LNCAP (cell line): ENCODE measurements around the gene CALHM1.

Experiments
- CTCF ChIP-seq: fragments of 450-650 bp; IDR thresholded peaks from 2 replicates; pipeline ENCODE4 v1.5.1; 2017; ENCODE audit warnings: mild to moderate bottlenecking

The CALHM1 gene

GRCh38 chr10:103450201-103450695 lies 8.5 kb downstream of the CALHM1 start:
- no peak for TF ChIP-seq CTCF

DNA sequence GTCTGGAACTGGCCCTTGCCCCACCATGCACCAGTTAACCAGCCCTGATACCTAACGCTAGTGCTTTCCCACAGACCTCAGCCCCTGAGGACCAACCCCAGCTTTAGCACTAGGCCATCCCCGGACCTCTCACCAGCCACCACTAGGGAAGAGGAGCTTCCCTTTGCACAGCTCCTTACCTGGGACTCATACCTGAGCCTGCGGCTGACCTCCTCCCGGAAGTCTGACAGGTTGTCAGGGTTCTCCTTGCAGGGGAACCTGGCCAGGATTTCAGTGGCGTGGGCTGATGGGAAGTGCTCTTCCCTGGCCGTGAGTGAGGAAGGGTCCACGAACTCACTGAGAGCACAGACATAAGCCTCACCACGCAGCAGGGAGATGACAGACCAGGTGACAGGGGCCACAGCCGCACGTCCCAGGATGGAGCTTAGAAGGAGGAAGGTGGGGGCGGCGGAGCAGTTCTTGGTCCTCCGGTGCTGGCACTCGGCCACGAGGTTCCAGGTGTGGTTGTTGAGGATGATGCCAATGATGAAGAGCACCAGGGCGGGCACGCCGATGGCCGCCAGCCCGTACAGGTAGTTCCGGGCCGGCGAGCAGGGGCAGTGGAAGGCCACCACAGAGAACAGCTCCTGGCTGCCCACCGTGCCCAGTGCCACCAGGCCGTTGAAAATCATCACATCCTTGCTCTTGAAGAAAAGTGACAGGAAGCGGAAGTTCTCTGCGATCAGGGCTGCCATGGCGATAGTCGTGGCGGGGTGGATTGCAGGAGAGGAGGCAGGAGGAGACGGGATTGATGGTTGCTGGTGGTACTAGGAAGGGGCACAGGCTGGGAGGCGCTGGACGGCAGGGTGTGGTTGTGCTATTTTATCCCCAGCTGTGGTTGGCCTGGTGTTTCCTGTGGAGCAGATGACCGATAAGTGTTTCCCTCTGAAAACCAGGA lies 9.2 kb downstream of the CALHM1 start:
- no peak for TF ChIP-seq CTCF

DNA sequence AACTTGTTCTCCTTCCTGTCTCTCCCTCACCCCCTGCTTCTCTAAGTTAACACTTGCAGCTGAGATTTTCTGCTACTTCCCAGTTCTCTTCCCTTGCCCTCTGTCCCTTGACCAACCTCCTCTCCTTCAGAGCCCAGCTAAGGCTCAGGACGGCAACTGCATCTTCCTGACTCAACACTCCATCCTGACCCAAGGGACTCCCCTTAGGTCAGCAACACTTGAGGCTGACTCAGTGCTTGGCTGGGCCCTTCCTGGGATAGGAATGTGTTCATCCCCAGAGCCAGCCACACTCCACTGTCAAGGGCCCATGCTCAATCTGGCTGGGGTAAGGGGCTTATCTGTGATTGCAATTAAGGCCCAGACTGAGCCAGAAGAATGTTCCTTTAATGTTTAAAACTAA lies 10.0 kb downstream of the CALHM1 start:
- no peak for TF ChIP-seq CTCF

- no peak for TF ChIP-seq CTCF
Measured at GRCh38 chr10:103447187-103447586, 11.5 kb downstream of the CALHM1 start.

GRCh38 chr10:103445767-103446567 lies 12.7 kb downstream of the CALHM1 start:
- no peak for TF ChIP-seq CTCF

DNA sequence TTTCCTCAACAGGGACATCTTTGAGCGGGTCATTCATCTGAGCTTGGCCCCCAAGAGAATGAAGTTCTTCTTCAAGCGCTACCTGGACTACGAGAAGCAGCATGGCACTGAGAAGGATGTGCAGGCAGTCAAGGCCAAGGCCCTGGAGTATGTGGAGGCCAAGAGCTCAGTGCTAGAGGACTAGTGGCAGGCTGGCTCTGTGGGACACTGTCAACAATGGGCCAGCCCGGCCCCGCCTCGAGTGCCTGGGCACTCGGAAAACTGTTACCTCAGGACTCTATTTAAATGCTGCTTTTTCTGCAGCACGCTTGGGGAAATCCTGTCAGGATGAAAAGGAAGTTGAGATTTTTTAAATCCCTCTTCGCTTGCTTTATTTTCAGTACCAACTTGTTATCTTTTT lies 13.3 kb downstream of the CALHM1 start:
- TF ChIP-seq CTCF: no peak

- TF ChIP-seq CTCF: no peak
Measured at GRCh38 chr10:103444478-103444877, 14.2 kb downstream of the CALHM1 start.
